GM21619 (cell line): ENCODE data around the gene ENHO.
"Not testable (repeated sequence)": the region's sequence is repeated elsewhere in the genome, so short reads cannot be mapped to it uniquely, and the experiment has no call there.

Source experiments
- ATAC-seq: cut with Tn5 transposase; IDR thresholded peaks from one replicate; pipeline ENCODE4 v1.9.1; 2021; ENCODE audit not compliant: unreplicated experiment

ENHO gene

DNA sequence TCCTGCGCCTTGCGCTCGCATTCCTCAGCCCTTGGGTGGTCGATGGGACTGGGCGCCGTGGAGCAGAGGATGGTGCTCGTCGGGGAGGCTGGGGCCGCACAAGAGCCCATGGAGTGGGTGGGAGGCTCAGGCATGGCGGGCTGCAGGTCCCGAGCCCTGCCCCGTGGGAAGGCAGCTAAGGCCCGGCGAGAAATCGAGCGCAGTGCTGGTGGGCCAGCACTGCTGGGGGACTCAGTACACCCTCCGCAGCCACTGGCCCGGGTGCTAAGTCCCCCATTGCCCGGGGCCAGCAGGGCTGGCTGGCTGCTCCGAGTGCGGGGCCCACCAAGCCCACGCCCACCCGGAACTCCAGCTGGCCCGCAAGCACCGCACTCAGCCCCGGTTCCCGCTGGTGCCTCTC, 40.0 kb downstream of the ENHO start:
- ATAC-seq = not testable (repeated sequence)

DNA sequence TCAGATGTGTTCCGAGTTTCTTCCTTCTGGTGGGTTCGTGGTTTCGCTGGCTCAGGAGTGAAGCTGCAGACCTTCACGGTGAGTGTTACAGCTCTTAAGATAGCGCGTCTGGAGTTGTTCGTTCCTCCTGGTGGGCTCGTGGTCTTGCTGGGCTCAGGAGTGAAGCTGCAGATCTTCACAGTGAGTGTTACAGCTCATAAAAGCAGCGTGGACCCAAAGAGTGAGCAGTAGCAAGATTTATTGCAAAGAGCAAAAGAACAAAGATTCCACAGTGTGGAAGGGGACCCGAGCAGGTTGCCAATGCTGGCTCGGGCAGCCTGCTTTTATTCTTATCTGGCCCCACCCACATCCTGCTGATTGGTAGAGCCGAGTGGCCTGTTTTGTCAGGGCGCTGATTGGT, 41.2 kb downstream of the ENHO start:
- not testable (repeated sequence) for ATAC-seq

DNA sequence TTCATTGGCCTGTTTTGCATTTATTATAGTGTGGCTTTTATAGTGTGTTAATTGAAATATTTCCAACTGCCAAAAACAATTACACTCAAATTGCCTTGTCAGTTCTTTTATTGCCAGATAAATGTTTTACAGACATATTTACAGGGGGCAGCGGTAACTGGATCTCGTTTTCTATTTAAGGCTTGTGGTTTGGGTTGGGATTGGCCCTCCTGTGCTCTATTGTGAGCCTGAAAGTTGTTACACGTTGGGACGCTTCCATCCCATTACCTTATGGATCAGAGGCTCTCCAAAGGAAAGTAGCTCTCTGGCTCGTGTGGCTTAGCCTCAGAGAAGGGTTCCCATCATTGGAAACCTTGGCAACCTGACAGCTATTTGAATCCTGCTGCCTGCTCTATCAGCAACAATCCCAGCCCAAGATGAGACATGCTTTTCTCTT, 43.3 kb downstream of the ENHO start:
- ATAC-seq = no peak

DNA sequence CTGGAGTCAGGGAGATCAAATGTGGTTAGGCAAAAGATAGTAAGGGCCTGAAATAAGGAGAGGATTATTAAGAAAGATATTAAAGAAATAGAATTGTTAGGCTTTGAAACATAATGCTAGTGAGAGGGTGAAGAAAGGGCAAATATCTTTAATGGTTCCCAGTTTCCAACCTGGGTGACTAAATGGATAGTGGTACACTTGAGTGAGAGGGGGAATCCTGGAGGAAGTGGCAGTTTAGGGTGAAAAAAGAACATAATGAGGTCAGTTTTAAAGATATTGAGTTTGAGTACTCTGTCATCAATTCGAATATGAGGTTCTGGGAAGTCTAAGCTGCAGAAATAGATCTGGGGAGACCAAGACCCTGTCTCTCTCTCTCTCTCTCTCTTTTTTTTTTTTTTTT, 45.2 kb downstream of the ENHO start:
- ATAC-seq = no peak

DNA sequence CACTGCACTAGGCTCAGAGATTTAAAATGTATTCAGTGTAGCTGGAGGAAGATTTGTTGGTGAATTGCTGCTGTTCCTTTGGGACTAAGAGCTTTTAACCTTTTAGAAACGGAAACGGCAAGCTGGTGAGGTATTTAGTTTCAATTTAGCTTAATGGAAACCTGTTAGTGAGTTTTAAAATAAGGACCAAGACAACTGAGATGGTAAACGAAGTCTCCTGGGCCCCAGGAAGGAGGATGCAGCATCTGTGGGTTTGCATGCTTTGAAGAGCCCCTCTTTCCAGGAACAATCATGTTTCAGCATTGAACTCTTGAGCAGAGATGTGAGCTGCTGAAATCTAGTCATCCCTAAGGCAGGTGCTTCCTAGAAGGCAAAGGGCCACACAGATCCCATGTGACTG, 47.7 kb downstream of the ENHO start:
- no peak for ATAC-seq
